ENCODE measurements around the gene AGTR2.
A peak's percentile ranks its signal among the peaks of the same experiment; 100 is the strongest.
"Not testable (repeated sequence)": the region's sequence is repeated elsewhere in the genome, so short reads cannot be mapped to it uniquely, and the experiment has no call there.

Gene AGTR2

GRCh38 chrX:116170511-116170910 is at the start of gene AGTR2:
TSS of gene AGTR2 (plus strand) at chrX:116170744. CDS start at chrX:116172281, 1,537 bp downstream.
- no peak for DNase-seq

GRCh38 chrX:116135277-116135676 is 35.3 kb upstream of the AGTR2 start:
- DNase-seq = no peak

GRCh38 chrX:116141270-116141669 is 29.3 kb upstream of the AGTR2 start:
- DNase-seq = not testable (repeated sequence)

GRCh38 chrX:116142976-116143375 is 27.6 kb upstream of the AGTR2 start:
- no peak for DNase-seq

GRCh38 chrX:116172976-116173375 is 2.4 kb downstream of the AGTR2 start:
- DNase-seq = no peak

GRCh38 chrX:116181300-116181699 is 10.8 kb downstream of the AGTR2 start:
- no peak for DNase-seq

- DNase-seq = no peak
Measured at GRCh38 chrX:116185163-116185562, 14.6 kb downstream of the AGTR2 start.

GRCh38 chrX:116194649-116195048 is 24.1 kb downstream of the AGTR2 start:
- DNase-seq = no peak

- DNase-seq = no peak
Measured at GRCh38 chrX:116198235-116198634, 27.7 kb downstream of the AGTR2 start.

- no peak for DNase-seq
Measured at GRCh38 chrX:116198810-116199209, 28.3 kb downstream of the AGTR2 start.

GRCh38 chrX:116204932-116205331 is 34.4 kb downstream of the AGTR2 start:
- DNase-seq = peak; percentile 28

GRCh38 chrX:116213262-116213661 is 42.7 kb downstream of the AGTR2 start:
- DNase-seq = no peak

GRCh38 chrX:116217080-116217479 is 46.5 kb downstream of the AGTR2 start:
- not testable (repeated sequence) for DNase-seq
